Breast epithelium (tissue), 3 donors: ENCODE measurements around the gene PPCDC.

Experiments
- POLR2A ChIP-seq: fragments of 450-650 bp; IDR thresholded peaks from one replicate; pipeline ENCODE4 v1.6.1; 2016; ENCODE audit warnings: antibody characterized with exemption, mild to moderate bottlenecking, moderate library complexity
- POLR2AphosphoS5 ChIP-seq, 3 donors: sonication (generic); formaldehyde crosslinking; IDR thresholded peaks; one replicate each; pipeline ENCODE4 v1.6.1; 2017; ENCODE audit warnings: antibody characterized with exemption in 3 of 3
- TF ChIP-seq, protein P1 (sequence below), 3 donors: fragments of 450-650 bp; IDR thresholded peaks; one replicate each; pipeline ENCODE4 v1.5.1; 2016 to 2017; ENCODE audit warnings: antibody characterized with exemption in 3 of 3, mild to moderate bottlenecking in 3 of 3, moderate library complexity in 3 of 3

- TF ChIP-seq POLR2A (no peak), POLR2AphosphoS5 (IDR thresholded peaks at IDR 0.05) (no peak)
- TF ChIP-seq, protein P1, sequence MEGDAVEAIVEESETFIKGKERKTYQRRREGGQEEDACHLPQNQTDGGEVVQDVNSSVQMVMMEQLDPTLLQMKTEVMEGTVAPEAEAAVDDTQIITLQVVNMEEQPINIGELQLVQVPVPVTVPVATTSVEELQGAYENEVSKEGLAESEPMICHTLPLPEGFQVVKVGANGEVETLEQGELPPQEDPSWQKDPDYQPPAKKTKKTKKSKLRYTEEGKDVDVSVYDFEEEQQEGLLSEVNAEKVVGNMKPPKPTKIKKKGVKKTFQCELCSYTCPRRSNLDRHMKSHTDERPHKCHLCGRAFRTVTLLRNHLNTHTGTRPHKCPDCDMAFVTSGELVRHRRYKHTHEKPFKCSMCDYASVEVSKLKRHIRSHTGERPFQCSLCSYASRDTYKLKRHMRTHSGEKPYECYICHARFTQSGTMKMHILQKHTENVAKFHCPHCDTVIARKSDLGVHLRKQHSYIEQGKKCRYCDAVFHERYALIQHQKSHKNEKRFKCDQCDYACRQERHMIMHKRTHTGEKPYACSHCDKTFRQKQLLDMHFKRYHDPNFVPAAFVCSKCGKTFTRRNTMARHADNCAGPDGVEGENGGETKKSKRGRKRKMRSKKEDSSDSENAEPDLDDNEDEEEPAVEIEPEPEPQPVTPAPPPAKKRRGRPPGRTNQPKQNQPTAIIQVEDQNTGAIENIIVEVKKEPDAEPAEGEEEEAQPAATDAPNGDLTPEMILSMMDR (IDR thresholded peaks at IDR 0.05), result no peak
Measured at GRCh38 chr15:75021341-75021740, 2.0 kb upstream of the PPCDC start.
